ENCODE results near the gene MEGF6. TPM values are rescaled to one million over a fixed set of nuclear protein-coding genes. Genes with fewer than 3 reads are reported as not detected.

The MEGF6 gene
- total RNA-seq, 2 donors from 2014 or later = 273 to 304 TPM

GRCh38 chr1:3620708-3621107, 9.4 kb upstream of the MEGF6 start:
- Histone ChIP-seq H3K27ac (no peak overlapping the region), H3K4me1 (ENCODE audit: control insufficient read depth in 1 of 2, low read depth in 2 of 2) (peaks cover 13 to 21% of the 10 kb centered on the region in 2 donors), H3K4me3 (no peak overlapping the region), H3K9me3 (no peaks in the 10 kb centered on the region), H3K27me3 (replicated peaks; ENCODE audit: insufficient read depth) (no peaks in the 10 kb centered on the region), H3K36me3 (no peaks in the 10 kb centered on the region)
- TF ChIP-seq CTCF (IDR thresholded peaks at IDR 0.05) = no peak
- no peak for ATAC-seq (ENCODE audit: insufficient number of reproducible peaks, low FRiP score, low read depth)
- DNase-seq (ENCODE audit: low spot score) = no peak

- H3K36me3 ChIP-seq = no peaks in the 10 kb centered on the region
- H3K9me3 ChIP-seq = no peaks in the 10 kb centered on the region
- DNase-seq (ENCODE audit: low spot score) (peak; percentile 37), ATAC-seq (ENCODE audit: insufficient number of reproducible peaks, low FRiP score, low read depth) (no peak)
- peak; percentile 90 for TF ChIP-seq CTCF (IDR thresholded peaks at IDR 0.05)
- no peak overlapping the region for H3K27ac ChIP-seq
- no peak overlapping the region for H3K4me3 ChIP-seq
- no peaks in the 10 kb centered on the region for H3K27me3 ChIP-seq (replicated peaks; ENCODE audit: insufficient read depth)
- peaks cover 9 to 16% of the 10 kb centered on the region in 2 donors for H3K4me1 ChIP-seq (ENCODE audit: control insufficient read depth in 1 of 2, low read depth in 2 of 2)
Observed at GRCh38 chr1:3618881-3619671, 7.8 kb upstream of the MEGF6 start.

- ATAC-seq (ENCODE audit: insufficient number of reproducible peaks, low FRiP score, low read depth) = no peak
Observed at GRCh38 chr1:3618531-3618880, 7.2 kb upstream of the MEGF6 start.

GRCh38 chr1:3617806-3618345, 6.6 kb upstream of the MEGF6 start:
- no peak for DNase-seq (ENCODE audit: low spot score)
- H3K4me3 ChIP-seq = no peak overlapping the region
- no peak for ATAC-seq (ENCODE audit: insufficient number of reproducible peaks, low FRiP score, low read depth)
- no peak for TF ChIP-seq CTCF (IDR thresholded peaks at IDR 0.05)
- H3K36me3 ChIP-seq = no peaks in the 10 kb centered on the region
- H3K27me3 ChIP-seq (replicated peaks; ENCODE audit: insufficient read depth) = no peaks in the 10 kb centered on the region
- no peak overlapping the region for H3K27ac ChIP-seq
- H3K9me3 ChIP-seq = no peaks in the 10 kb centered on the region
- H3K4me1 ChIP-seq (ENCODE audit: control insufficient read depth in 1 of 2, low read depth in 2 of 2) = peaks cover 0 to 4% of the 10 kb centered on the region in 2 donors

More at GRCh38 chr1:3618531-3618880, 7.2 kb upstream of the MEGF6 start:
- Histone ChIP-seq H3K36me3 (no peaks in the 10 kb centered on the region), H3K4me1 (ENCODE audit: control insufficient read depth in 1 of 2, low read depth in 2 of 2) (peaks cover 6 to 10% of the 10 kb centered on the region in 2 donors), H3K4me3 (no peak overlapping the region), H3K27me3 (replicated peaks; ENCODE audit: insufficient read depth) (no peaks in the 10 kb centered on the region), H3K9me3 (no peaks in the 10 kb centered on the region), H3K27ac (no peak overlapping the region)
- DNase-seq (ENCODE audit: low spot score) = no peak
- TF ChIP-seq CTCF (IDR thresholded peaks at IDR 0.05) = no peak

- Histone ChIP-seq H3K4me3 (no peak overlapping the region), H3K9me3 (no peaks in the 10 kb centered on the region), H3K4me1 (ENCODE audit: control insufficient read depth in 1 of 2, low read depth in 2 of 2) (peaks cover 0 to under 1% of the 10 kb centered on the region in 2 donors), H3K27ac (no peak overlapping the region), H3K36me3 (no peaks in the 10 kb centered on the region), H3K27me3 (replicated peaks; ENCODE audit: insufficient read depth) (no peaks in the 10 kb centered on the region)
- no peak for DNase-seq (ENCODE audit: low spot score)
- no peak for ATAC-seq (ENCODE audit: insufficient number of reproducible peaks, low FRiP score, low read depth)
- no peak for TF ChIP-seq CTCF (IDR thresholded peaks at IDR 0.05)
Observed at GRCh38 chr1:3616861-3617260, 5.6 kb upstream of the MEGF6 start.

Measured in thoracic aorta (tissue), 2 donors.